ENCODE results near the gene GCSAML.

The GCSAML gene

GRCh38 chr1:247574664-247575063, 25.7 kb downstream of the GCSAML start:
- FAIRE-seq: no peak

GRCh38 chr1:247576514-247576913, 27.6 kb downstream of the GCSAML start:
- no peak for FAIRE-seq

GRCh38 chr1:247578946-247579460, 30.1 kb downstream of the GCSAML start:
- FAIRE-seq: no peak

- no peak for FAIRE-seq
Measured at GRCh38 chr1:247588060-247588459, 39.1 kb downstream of the GCSAML start, which contains the start of gene OR2G2. Gene OR2G2 (plus strand): TSS chr1:247588360. CDS start chr1:247588360, 0 bp downstream.

GRCh38 chr1:247605286-247605685, 56.4 kb downstream of the GCSAML start, which contains the start of gene OR2G3:
Gene OR2G3 (plus strand): TSS chr1:247605586. CDS start chr1:247605586, 0 bp downstream.
- FAIRE-seq: no peak

GRCh38 chr1:247613405-247613804, 64.5 kb downstream of the GCSAML start:
- FAIRE-seq: no peak

- FAIRE-seq: no peak
Measured at GRCh38 chr1:247614625-247615024, 65.7 kb downstream of the GCSAML start.

Measured in colon (tissue), 2 donors.